Left renal pelvis (tissue), 4 donors: Measurements from ENCODE around the gene MICU2. TPM values are rescaled to one million over a fixed set of nuclear protein-coding genes. Genes with fewer than 3 reads are reported as not detected.

Experiments
- DNase-seq, 4 donors: peaks; one replicate each; pipeline ENCODE4 v3.0.0-alpha.2; 2013; ENCODE audit warnings: low read depth in 4 of 4, low spot score in 3 of 4
- polyA plus RNA-seq, 4 donors: library from polyadenylated mRNA; unstranded; fragments of 120-200 nt; gene quantifications; one replicate each; pipeline ENCODE4 v1.2.1, GENCODE V29; 2013; ENCODE audit not compliant: insufficient read length in 4 of 4

MICU2 gene
- polyA plus RNA-seq, 4 donors, result 50.6 to 131 (median 109) TPM

GRCh38 chr13:21548577-21548976 lies 55.4 kb downstream of the MICU2 start:
- no peak for DNase-seq

GRCh38 chr13:21546372-21546771 lies 57.6 kb downstream of the MICU2 start:
- DNase-seq, result no peak

- DNase-seq, result no peak
Observed at GRCh38 chr13:21544515-21544914, 59.5 kb downstream of the MICU2 start.

GRCh38 chr13:21542563-21542962 lies 61.4 kb downstream of the MICU2 start:
- DNase-seq, result no peak

- DNase-seq, result no peak
Observed at GRCh38 chr13:21541980-21542379, 62.0 kb downstream of the MICU2 start.

GRCh38 chr13:21541271-21541670 lies 62.7 kb downstream of the MICU2 start:
- no peak for DNase-seq

- DNase-seq, result no peak
Observed at GRCh38 chr13:21539687-21540086, 64.3 kb downstream of the MICU2 start.

- DNase-seq, result no peak
Observed at GRCh38 chr13:21538753-21539152, 65.2 kb downstream of the MICU2 start.

GRCh38 chr13:21538280-21538679 lies 65.7 kb downstream of the MICU2 start:
- no peak for DNase-seq

- no peak for DNase-seq
Observed at GRCh38 chr13:21537105-21537504, 66.9 kb downstream of the MICU2 start.

GRCh38 chr13:21534760-21535159 lies 69.2 kb downstream of the MICU2 start:
- no peak for DNase-seq

GRCh38 chr13:21531455-21531854 lies 72.5 kb downstream of the MICU2 start:
- DNase-seq, result no peak

GRCh38 chr13:21530656-21531055 lies 73.3 kb downstream of the MICU2 start:
- no peak for DNase-seq

- no peak for DNase-seq
Observed at GRCh38 chr13:21529146-21529893, 74.7 kb downstream of the MICU2 start.

- no peak for DNase-seq
Observed at GRCh38 chr13:21528616-21529015, 75.4 kb downstream of the MICU2 start.

GRCh38 chr13:21526707-21527540 lies 77.0 kb downstream of the MICU2 start:
- DNase-seq, result no peak

GRCh38 chr13:21522847-21523246 lies 81.1 kb downstream of the MICU2 start:
- DNase-seq, result no peak

- no peak for DNase-seq
Observed at GRCh38 chr13:21522130-21522529, 81.8 kb downstream of the MICU2 start.

- DNase-seq, result no peak
Observed at GRCh38 chr13:21518617-21519144, 85.3 kb downstream of the MICU2 start.

- DNase-seq, result no peak
Observed at GRCh38 chr13:21517576-21517975, 86.4 kb downstream of the MICU2 start.

GRCh38 chr13:21516805-21517204 lies 87.2 kb downstream of the MICU2 start:
- no peak for DNase-seq

- no peak for DNase-seq
Observed at GRCh38 chr13:21511849-21512248, 92.1 kb downstream of the MICU2 start.
